ENCODE results near the gene NDUFS7. TPM values are rescaled to one million over a fixed set of nuclear protein-coding genes. Genes with fewer than 3 reads are reported as not detected.
"Not testable (repeated sequence)": the region's sequence is repeated elsewhere in the genome, so short reads cannot be mapped to it uniquely, and the experiment has no call there.

NDUFS7 gene
- total and polyA plus RNA-seq, 2 donors from 2014 or later, result 85.5 to 265 TPM

DNA sequence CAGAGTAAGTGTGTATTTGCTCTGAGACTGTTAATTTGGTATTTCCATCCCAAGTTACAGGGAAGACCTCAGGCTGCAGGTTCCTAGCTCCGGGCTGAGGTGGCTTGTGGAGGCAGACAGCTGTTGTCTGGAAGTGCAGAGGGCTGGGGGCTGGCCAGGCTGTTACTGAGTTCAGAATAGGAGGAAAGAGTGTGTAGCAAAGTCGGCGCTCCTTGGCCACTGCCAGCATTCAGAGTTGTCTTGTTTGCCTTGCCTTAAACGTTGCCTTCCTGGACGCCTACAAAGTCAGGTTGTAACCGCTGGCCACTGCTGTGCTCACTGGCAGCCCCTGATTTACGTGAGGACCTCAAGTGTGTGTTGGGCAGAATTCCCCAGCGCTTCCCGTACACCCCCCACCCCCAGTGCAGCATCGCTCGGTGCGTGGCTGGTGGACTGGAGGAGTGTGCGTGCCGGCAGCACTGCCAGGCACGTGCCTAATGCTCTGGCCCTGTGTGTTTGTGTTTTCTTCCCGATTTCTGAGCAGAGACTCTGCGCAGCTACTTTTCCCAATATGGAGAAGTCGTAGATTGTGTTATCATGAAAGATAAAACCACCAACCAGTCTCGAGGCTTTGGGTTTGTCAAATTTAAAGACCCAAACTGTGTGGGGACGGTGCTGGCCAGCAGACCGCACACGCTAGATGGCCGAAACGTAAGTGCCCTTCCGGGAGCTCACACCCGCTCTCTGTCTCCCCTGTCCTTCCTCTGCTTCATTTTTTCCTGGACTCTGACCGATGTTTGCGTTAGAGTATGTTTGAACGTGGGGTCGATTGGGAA is 34.2 kb downstream of the NDUFS7 start:
- intact Hi-C loops (cut with DNase I), result no loop called here
- peaks cover 4 to 32% (median 17%) of the 10 kb centered on the region in 3 donors for H3K36me3 ChIP-seq (ENCODE audit: control insufficient read depth in 2 of 3, insufficient read depth in 3 of 3, low read length in 3 of 3)
- FAIRE-seq (no peak), DNase-seq (no peak)
- H3K27ac ChIP-seq (ENCODE audit: low read depth in 2 of 2, low read length in 2 of 2), result peak overlapping the region in 1 of 2 donors; percentile 39
- TF ChIP-seq, protein P1, sequence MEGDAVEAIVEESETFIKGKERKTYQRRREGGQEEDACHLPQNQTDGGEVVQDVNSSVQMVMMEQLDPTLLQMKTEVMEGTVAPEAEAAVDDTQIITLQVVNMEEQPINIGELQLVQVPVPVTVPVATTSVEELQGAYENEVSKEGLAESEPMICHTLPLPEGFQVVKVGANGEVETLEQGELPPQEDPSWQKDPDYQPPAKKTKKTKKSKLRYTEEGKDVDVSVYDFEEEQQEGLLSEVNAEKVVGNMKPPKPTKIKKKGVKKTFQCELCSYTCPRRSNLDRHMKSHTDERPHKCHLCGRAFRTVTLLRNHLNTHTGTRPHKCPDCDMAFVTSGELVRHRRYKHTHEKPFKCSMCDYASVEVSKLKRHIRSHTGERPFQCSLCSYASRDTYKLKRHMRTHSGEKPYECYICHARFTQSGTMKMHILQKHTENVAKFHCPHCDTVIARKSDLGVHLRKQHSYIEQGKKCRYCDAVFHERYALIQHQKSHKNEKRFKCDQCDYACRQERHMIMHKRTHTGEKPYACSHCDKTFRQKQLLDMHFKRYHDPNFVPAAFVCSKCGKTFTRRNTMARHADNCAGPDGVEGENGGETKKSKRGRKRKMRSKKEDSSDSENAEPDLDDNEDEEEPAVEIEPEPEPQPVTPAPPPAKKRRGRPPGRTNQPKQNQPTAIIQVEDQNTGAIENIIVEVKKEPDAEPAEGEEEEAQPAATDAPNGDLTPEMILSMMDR (IDR thresholded peaks at IDR 0.05; ENCODE audit: borderline replicate concordance, extremely low read depth, insufficient read depth), result no peak
- H3K9ac ChIP-seq (ENCODE audit: low read length in 3 of 3), result peak overlapping the region in 1 of 3 donors; percentile 29
- H3K4me3 ChIP-seq (ENCODE audit: low read length in 3 of 3), result no peak overlapping the region
- no peaks in the 10 kb centered on the region for H3K27me3 ChIP-seq (ENCODE audit: control insufficient read depth, insufficient read depth, low read length)
- H3K4me1 ChIP-seq (ENCODE audit: control insufficient read depth in 2 of 3, insufficient read depth in 2 of 3, low read depth in 1 of 3, low read length in 3 of 3), result peaks cover 3 to 46% (median 35%) of the 10 kb centered on the region in 3 donors
- H3K9me3 ChIP-seq (ENCODE audit: control insufficient read depth in 2 of 3, insufficient read depth in 1 of 3, low read length in 3 of 3), result no peaks in the 10 kb centered on the region

DNA sequence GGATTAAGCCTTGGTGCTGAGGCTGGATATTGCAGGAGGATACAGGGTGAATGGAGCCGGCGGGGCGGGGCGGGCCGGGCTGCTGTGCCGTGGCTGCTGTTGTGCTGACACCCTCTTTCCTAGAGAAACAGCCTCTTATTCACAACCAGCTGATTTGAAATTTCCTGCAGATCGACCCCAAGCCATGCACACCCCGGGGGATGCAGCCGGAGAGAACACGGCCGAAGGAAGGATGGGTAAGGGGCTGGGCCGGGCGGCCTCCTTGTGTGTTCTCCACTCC is 34.7 kb downstream of the NDUFS7 start:
- FAIRE-seq, result no peak
- no peaks in the 10 kb centered on the region for H3K27me3 ChIP-seq (ENCODE audit: control insufficient read depth, insufficient read depth, low read length)
- no peak overlapping the region for H3K27ac ChIP-seq (ENCODE audit: low read depth in 2 of 2, low read length in 2 of 2)
- no peak overlapping the region for H3K4me3 ChIP-seq (ENCODE audit: low read length in 3 of 3)
- intact Hi-C loops (cut with DNase I), result no loop called here
- H3K36me3 ChIP-seq (ENCODE audit: control insufficient read depth in 2 of 3, insufficient read depth in 3 of 3, low read length in 3 of 3), result peaks cover 4 to 37% (median 19%) of the 10 kb centered on the region in 3 donors
- TF ChIP-seq, protein P1 (IDR thresholded peaks at IDR 0.05; ENCODE audit: borderline replicate concordance, extremely low read depth, insufficient read depth), result no peak
- H3K9me3 ChIP-seq (ENCODE audit: control insufficient read depth in 2 of 3, insufficient read depth in 1 of 3, low read length in 3 of 3), result no peaks in the 10 kb centered on the region
- no peak overlapping the region for H3K9ac ChIP-seq (ENCODE audit: low read length in 3 of 3)
- H3K4me1 ChIP-seq (ENCODE audit: control insufficient read depth in 2 of 3, insufficient read depth in 2 of 3, low read depth in 1 of 3, low read length in 3 of 3), result peaks cover 3 to 47% (median 39%) of the 10 kb centered on the region in 3 donors
- no peak for DNase-seq

DNA sequence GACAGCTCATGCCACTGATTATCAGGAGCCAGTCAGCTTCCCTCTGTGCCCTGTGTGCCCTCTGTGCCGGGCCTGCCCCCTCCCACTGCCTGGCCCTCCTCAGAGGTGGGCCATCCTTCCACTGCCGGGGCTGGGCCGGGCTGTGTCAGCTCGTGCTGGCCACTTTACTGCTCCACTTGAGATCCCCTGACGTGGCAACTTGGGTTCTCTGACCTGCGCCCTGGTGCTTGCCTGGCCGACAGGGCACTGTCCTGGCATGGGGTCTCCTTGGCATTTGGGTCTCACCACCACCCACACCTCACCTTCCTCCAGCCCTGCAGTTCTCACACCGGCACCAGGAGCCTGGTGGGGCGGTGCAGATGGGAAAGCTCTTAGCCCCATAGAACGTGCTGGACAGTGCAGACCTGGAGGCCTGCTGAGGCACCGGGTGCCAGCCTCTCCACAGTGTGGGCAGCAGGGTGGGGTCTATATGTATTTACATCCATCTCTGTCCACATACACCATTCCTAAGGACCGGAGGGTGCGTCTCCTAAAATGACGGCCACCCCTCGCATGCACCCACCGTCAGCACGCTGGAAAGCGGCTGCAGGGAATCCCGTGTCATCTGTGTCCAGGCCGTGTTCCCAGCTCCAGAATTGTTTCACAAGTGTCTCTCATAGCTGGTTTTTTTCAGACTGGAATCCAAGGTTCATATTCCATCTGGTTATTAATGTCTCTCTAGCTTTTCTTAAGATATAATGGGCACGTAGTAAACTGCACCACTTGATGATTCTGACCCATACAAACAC is 35.4 kb downstream of the NDUFS7 start:
- peaks cover 4 to 44% (median 24%) of the 10 kb centered on the region in 3 donors for H3K36me3 ChIP-seq (ENCODE audit: control insufficient read depth in 2 of 3, insufficient read depth in 3 of 3, low read length in 3 of 3)
- H3K4me1 ChIP-seq (ENCODE audit: control insufficient read depth in 2 of 3, insufficient read depth in 2 of 3, low read depth in 1 of 3, low read length in 3 of 3), result peaks cover 3 to 51% (median 40%) of the 10 kb centered on the region in 3 donors
- DNase-seq (no peak), FAIRE-seq (no peak)
- no peak overlapping the region for H3K9ac ChIP-seq (ENCODE audit: low read length in 3 of 3)
- TF ChIP-seq, protein P1 (IDR thresholded peaks at IDR 0.05; ENCODE audit: borderline replicate concordance, extremely low read depth, insufficient read depth), result no peak
- no peaks in the 10 kb centered on the region for H3K9me3 ChIP-seq (ENCODE audit: control insufficient read depth in 2 of 3, insufficient read depth in 1 of 3, low read length in 3 of 3)
- intact Hi-C loops (cut with DNase I), result no loop called here
- no peaks in the 10 kb centered on the region for H3K27me3 ChIP-seq (ENCODE audit: control insufficient read depth, insufficient read depth, low read length)
- no peak overlapping the region for H3K4me3 ChIP-seq (ENCODE audit: low read length in 3 of 3)
- no peak overlapping the region for H3K27ac ChIP-seq (ENCODE audit: low read depth in 2 of 2, low read length in 2 of 2)

DNA sequence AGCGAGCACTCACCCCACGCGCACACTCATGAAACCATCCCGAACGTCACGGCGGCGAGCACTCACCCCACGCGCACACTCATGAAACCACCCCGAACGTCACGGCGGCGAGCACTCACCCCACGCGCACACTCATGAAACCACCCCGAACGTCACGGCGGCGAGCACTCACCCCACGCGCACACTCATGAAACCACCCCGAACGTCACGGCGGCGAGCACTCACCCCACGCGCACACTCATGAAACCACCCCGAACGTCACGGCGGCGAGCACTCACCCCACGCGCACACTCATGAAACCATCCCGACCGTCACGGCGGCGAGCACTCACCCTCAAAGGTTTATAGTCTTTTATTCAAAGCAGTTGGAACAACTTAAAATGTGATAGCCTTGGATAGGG is 36.4 kb downstream of the NDUFS7 start:
- H3K9me3 ChIP-seq (ENCODE audit: control insufficient read depth in 2 of 3, insufficient read depth in 1 of 3, low read length in 3 of 3), result not testable (repeated sequence)

More for the DNA sequence above, 36.4 kb downstream of the NDUFS7 start:
- FAIRE-seq; H3K4me3 ChIP-seq (ENCODE audit: low read length in 3 of 3); H3K27me3 ChIP-seq (ENCODE audit: control insufficient read depth, insufficient read depth, low read length); H3K9ac ChIP-seq (ENCODE audit: low read length in 3 of 3); H3K27ac ChIP-seq (ENCODE audit: low read depth in 2 of 2, low read length in 2 of 2); intact Hi-C loops (cut with DNase I); DNase-seq: not testable (repeated sequence)
- peaks cover 3 to 51% (median 41%) of the 10 kb centered on the region in 3 donors for H3K4me1 ChIP-seq (ENCODE audit: control insufficient read depth in 2 of 3, insufficient read depth in 2 of 3, low read depth in 1 of 3, low read length in 3 of 3)
- H3K36me3 ChIP-seq (ENCODE audit: control insufficient read depth in 2 of 3, insufficient read depth in 3 of 3, low read length in 3 of 3), result peaks cover 4 to 44% (median 25%) of the 10 kb centered on the region in 3 donors

Measured in kidney (tissue), 14 donors.